Omental fat pad (tissue), 4 donors: ENCODE results near the gene NRL. TPM values are rescaled to one million over a fixed set of nuclear protein-coding genes. Genes with fewer than 3 reads are reported as not detected.

ENCODE experiments used
- ATAC-seq: fragments of 150-250 bp; one replicate; pipeline ENCODE4 v1.9.1; 2016; ENCODE audit warnings: mild to moderate bottlenecking, moderate library complexity; ENCODE audit not compliant: low FRiP score
- DNase-seq: peaks from one replicate; pipeline ENCODE4 v3.0.0-alpha.2; 2019; ENCODE audit warnings: low spot score
- CTCF ChIP-seq, 3 donors: fragments of 450-650 bp; IDR thresholded peaks; one replicate each; pipeline ENCODE4 v1.5.1; 2016 to 2017; ENCODE audit warnings: antibody characterized with exemption in 3 of 3, mild to moderate bottlenecking in 3 of 3, moderate library complexity in 2 of 3
- total RNA-seq, 4 donors: library from RNA; depleted of rRNA; stranded (reverse); fragments of >200 nt; gene quantifications; one replicate each; pipeline ENCODE4 v1.1.0, GENCODE V29; 2016

The NRL gene
- total RNA-seq, 4 donors from 2014 or later = 0.94 to 4.3 (median 1.3) TPM

- DNase-seq (no peak), ATAC-seq (no peak)
- no peak for TF ChIP-seq CTCF (IDR thresholded peaks at IDR 0.05)
Measured at GRCh38 chr14:24087004-24087403, 27.7 kb downstream of the NRL start.

- DNase-seq = no peak
Measured at GRCh38 chr14:24086193-24086955, 28.4 kb downstream of the NRL start.

GRCh38 chr14:24085215-24085614, 29.5 kb downstream of the NRL start:
- DNase-seq (no peak), ATAC-seq (no peak)
- no peak for TF ChIP-seq CTCF (IDR thresholded peaks at IDR 0.05)

More at GRCh38 chr14:24086193-24086955, 28.4 kb downstream of the NRL start:
- no peak for TF ChIP-seq CTCF (IDR thresholded peaks at IDR 0.05)
- no peak for ATAC-seq

GRCh38 chr14:24084440-24084839, 30.3 kb downstream of the NRL start:
- ATAC-seq (no peak), DNase-seq (no peak)
- no peak for TF ChIP-seq CTCF (IDR thresholded peaks at IDR 0.05)

GRCh38 chr14:24083462-24083861, 31.3 kb downstream of the NRL start:
- ATAC-seq (no peak), DNase-seq (no peak)
- TF ChIP-seq CTCF (IDR thresholded peaks at IDR 0.05) = no peak

DNA sequence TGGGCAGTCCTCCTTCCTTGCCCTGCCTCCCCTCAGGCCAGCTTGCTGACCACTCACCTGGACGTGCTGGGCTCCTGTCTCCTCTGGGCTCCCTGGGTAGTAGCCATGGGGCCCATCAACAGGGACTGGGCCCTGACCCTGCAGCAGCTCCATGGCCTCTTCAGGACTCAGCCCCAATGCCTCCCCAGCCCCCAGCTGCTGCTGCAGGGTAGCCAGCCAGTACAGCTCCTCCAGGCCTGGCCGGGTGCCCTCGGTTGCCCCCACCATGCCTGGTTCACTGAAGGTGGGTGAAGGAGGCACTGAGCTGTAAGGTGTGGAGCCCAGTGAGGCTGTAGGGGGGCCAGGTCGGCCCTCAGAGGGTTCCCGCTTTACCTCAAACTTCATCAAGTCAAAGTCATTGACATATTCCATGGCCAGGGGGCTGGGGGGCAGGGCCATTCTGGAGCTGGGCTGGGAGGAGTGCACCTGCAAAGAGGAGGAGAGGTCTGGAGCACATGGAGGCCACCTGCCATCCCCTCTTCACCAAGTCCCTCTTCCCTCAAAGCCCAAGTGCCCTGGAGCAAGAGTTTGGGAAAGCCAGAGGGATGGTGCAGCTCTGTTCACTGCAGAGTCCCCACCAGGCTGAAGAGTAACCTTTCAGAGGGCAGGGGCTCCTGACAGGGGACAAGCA, 32.2 kb downstream of the NRL start:
- TF ChIP-seq CTCF (IDR thresholded peaks at IDR 0.05) = no peak
- DNase-seq (no peak), ATAC-seq (no peak)
